WERI-Rb-1 (cell line): ENCODE results near the gene TMTC1.

Experiments used
- DNase-seq: peaks from one replicate; pipeline ENCODE4 v3.0.0-alpha.2; 2020
- H3K27ac ChIP-seq: fragments of 250-450 bp; sonication (Bioruptor Pico); 2 replicates; pipeline ENCODE4 v1.5.1; 2020; ENCODE audit warnings: mild to moderate bottlenecking, moderate library complexity
- H3K27me3 ChIP-seq: fragments of 250-450 bp; sonication (Bioruptor Pico); 2 replicates; pipeline ENCODE4 v1.5.1; 2021; ENCODE audit warnings: mild to moderate bottlenecking, low read depth, moderate library complexity; ENCODE audit not compliant: insufficient read depth, severe bottlenecking
- H3K36me3 ChIP-seq: fragments of 250-450 bp; sonication (Bioruptor Pico); 2 replicates; pipeline ENCODE4 v1.5.1; 2020; ENCODE audit warnings: mild to moderate bottlenecking, moderate library complexity
- H3K4me3 ChIP-seq: 2 replicates; pipeline ENCODE4 v1.5.1; 2011; ENCODE audit warnings: low read depth, mild to moderate bottlenecking, control low read depth, low read length
- H3K9me3 ChIP-seq: fragments of 250-450 bp; sonication (Bioruptor Pico); 2 replicates; pipeline ENCODE4 v1.5.1; 2021; ENCODE audit warnings: mild to moderate bottlenecking, moderate library complexity; ENCODE audit not compliant: severe bottlenecking
- TF ChIP-seq, protein P1 (sequence below): IDR thresholded peaks from 2 replicates; pipeline ENCODE4 v1.5.1; 2011; ENCODE audit warnings: low read depth, mild to moderate bottlenecking, control low read depth, inconsistent platforms, low read length

Gene TMTC1

DNA sequence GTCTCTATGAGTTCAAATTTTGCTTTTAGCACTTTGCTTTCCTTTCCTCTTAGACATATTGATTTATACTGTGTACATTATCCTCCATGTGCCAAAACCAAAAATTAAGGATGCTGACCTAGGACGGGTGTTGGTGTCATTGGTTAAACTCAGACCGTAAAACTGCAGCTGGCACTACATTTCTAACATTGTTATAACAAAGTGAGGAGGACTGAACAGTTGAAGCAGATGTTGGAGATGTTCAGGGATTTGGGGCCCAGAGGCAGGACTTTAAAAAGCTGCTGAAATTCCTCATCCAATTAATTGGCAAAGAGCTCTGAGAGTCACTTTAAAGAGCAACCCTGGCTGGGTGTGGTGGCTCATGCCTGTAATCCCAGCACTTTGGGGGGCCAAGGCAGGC lies 72.4 kb downstream of the TMTC1 start:
- DNase-seq = no peak
- Histone ChIP-seq H3K27me3 (no peaks in the 10 kb centered on the region), H3K9me3 (no peaks in the 10 kb centered on the region), H3K36me3 (no peaks in the 10 kb centered on the region), H3K4me3 (no peak overlapping the region), H3K27ac (no peak overlapping the region)
- TF ChIP-seq, protein P1, sequence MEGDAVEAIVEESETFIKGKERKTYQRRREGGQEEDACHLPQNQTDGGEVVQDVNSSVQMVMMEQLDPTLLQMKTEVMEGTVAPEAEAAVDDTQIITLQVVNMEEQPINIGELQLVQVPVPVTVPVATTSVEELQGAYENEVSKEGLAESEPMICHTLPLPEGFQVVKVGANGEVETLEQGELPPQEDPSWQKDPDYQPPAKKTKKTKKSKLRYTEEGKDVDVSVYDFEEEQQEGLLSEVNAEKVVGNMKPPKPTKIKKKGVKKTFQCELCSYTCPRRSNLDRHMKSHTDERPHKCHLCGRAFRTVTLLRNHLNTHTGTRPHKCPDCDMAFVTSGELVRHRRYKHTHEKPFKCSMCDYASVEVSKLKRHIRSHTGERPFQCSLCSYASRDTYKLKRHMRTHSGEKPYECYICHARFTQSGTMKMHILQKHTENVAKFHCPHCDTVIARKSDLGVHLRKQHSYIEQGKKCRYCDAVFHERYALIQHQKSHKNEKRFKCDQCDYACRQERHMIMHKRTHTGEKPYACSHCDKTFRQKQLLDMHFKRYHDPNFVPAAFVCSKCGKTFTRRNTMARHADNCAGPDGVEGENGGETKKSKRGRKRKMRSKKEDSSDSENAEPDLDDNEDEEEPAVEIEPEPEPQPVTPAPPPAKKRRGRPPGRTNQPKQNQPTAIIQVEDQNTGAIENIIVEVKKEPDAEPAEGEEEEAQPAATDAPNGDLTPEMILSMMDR = no peak

DNA sequence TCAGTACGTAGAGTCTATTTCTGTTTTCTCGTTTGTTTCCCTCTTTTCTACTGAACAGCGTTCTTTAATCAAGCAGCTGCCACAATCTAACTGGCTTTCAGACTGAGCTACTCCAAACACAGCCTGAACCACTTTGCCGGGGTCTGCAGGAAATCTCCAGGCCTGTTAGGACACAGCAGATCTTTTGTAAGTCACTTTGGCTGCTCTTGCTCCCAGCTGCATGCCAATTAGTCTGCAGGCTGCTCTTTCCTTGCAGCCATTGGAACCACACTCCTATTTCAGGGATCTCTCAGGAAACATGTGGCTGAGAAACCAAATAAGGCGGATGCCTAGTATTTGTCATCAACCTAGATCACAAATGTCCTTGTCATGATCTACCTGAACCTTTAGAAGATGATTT lies 73.6 kb downstream of the TMTC1 start:
- TF ChIP-seq, protein P1 = no peak
- H3K27ac ChIP-seq = no peak overlapping the region
- DNase-seq = no peak

DNA sequence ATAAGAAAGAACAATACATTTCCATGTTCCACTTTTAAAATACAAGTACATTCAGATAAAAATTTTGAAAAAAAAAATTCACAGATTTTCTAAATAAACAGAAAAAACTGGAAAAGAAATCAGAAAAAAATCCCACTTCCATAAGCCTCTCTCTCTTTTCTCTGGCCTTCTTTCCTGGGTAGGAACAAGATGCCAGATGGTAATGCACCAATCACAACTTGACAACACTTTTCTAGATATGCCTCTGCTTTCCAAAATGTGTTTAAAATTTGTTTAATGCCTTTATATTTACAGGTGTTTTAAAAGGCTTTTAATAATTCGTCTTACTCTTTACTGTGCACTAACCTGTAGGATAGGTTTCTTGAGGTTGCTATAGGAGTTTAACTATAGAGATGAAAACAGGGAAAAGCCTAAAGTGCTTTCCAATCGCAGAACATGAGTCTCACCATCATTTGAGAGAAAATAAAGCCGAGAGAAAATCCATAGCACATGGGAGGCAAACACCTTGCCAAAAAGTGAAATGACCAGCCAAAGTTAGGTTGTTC lies 74.2 kb downstream of the TMTC1 start:
- Histone ChIP-seq H3K36me3 (no peaks in the 10 kb centered on the region), H3K4me3 (no peak overlapping the region), H3K9me3 (no peaks in the 10 kb centered on the region), H3K27ac (no peak overlapping the region), H3K27me3 (no peaks in the 10 kb centered on the region)
- no peak for DNase-seq
- TF ChIP-seq, protein P1 = no peak

More for the DNA sequence above, 73.6 kb downstream of the TMTC1 start:
- no peak overlapping the region for H3K4me3 ChIP-seq
- H3K9me3 ChIP-seq = no peaks in the 10 kb centered on the region
- H3K27me3 ChIP-seq = no peaks in the 10 kb centered on the region
- H3K36me3 ChIP-seq = no peaks in the 10 kb centered on the region

DNA sequence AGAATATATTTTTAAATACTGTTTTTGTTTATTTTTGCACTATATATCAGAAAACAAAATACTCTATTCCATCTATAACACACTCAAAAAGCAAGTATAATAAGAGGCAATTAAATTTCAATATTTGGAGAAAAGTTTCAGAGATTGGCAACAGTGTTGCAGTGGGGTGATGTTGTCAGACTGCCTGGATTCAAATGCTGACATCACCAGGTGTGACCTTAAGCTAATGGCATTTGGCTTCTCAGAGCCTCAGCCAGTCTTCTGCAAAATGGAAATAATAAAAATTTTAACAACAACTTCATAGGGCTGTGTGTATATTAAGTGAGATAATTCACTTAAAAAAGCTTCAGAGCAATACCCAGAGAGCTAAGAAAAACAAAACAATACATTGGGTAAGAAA lies 74.7 kb downstream of the TMTC1 start:
- Histone ChIP-seq H3K4me3 (no peak overlapping the region), H3K36me3 (no peaks in the 10 kb centered on the region), H3K27me3 (no peaks in the 10 kb centered on the region), H3K27ac (no peak overlapping the region), H3K9me3 (no peaks in the 10 kb centered on the region)
- TF ChIP-seq, protein P1 = no peak
- no peak for DNase-seq

DNA sequence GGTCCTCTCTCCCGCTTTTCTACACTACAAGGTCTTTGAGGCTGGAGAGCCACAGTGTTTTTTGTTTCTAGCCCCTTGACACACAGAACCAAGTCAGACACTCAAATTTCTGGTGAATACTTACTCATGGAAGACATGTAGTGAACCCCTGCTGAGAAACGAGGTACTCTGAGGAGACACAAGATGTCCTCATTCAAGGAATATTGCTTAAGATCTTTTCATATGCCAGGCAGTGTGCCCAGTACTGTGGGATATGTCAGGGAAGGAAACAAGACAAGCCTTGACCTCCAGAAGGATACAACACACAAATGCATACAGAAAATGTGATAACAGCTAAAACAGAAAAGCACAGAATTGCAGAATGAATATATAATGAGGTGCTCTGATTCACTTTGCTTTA lies 75.9 kb downstream of the TMTC1 start:
- Histone ChIP-seq H3K27ac (no peak overlapping the region), H3K27me3 (no peaks in the 10 kb centered on the region), H3K36me3 (no peaks in the 10 kb centered on the region), H3K9me3 (no peaks in the 10 kb centered on the region), H3K4me3 (no peak overlapping the region)
- TF ChIP-seq, protein P1 = no peak
- DNase-seq = no peak

DNA sequence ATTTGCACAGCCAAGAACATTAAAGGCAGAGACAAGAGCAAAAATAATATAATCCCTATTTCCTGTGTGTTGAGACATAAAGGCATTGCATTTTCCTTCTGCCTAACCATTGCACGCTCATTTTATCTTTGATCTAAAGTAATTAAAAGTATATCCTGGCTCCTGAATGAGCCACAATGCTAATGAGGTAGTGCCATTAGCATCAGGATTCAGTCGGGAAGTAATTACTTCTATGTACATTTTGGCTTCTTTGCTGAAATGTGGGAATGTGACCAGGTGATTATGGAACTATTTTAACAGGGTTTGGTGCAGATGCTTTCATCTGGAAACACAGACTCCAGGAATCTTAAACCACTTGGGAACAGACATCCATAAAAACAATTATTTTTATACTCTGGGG lies 77.4 kb downstream of the TMTC1 start:
- TF ChIP-seq, protein P1 = no peak
- Histone ChIP-seq H3K27me3 (no peaks in the 10 kb centered on the region), H3K4me3 (no peak overlapping the region), H3K9me3 (no peaks in the 10 kb centered on the region), H3K27ac (no peak overlapping the region), H3K36me3 (no peaks in the 10 kb centered on the region)
- no peak for DNase-seq
